PFSK-1 (cell line): ENCODE results near the gene CD300LB.

Experiments used
- FOXP2 ChIP-seq: optimal IDR thresholded peaks from 2 replicates; pipeline ENCODE3; 2011; ENCODE audit warnings: borderline replicate concordance, control low read depth, inconsistent platforms; ENCODE audit not compliant: insufficient read depth; ENCODE audit errors: extremely low read length, extremely low read depth
- POLR2AphosphoS5 ChIP-seq: IDR thresholded peaks from 2 replicates; pipeline ENCODE4 v1.6.1; 2012; ENCODE audit warnings: low read depth, mild to moderate bottlenecking, control low read depth, low read length, moderate library complexity
- SIN3A ChIP-seq: IDR thresholded peaks from 2 replicates; pipeline ENCODE4 v1.6.1; 2012; ENCODE audit warnings: mild to moderate bottlenecking, low read length, moderate library complexity, borderline replicate concordance; ENCODE audit not compliant: insufficient read depth
- TAF1 ChIP-seq: IDR thresholded peaks from 2 replicates; pipeline ENCODE4 v1.6.1; 2012; ENCODE audit warnings: low read length, control low read depth, borderline replicate concordance; ENCODE audit not compliant: insufficient read depth
- TF ChIP-seq, protein P1 (sequence below), 2 experiments: IDR thresholded peaks; 2 replicates each; pipeline versions ENCODE4 v1.6.1 to v1.8.0; 2011 to 2012; ENCODE audit warnings: low read depth in 2 of 2, low read length in 2 of 2, control low read depth in 1 of 2, inconsistent platforms in 1 of 2, mild to moderate bottlenecking in 1 of 2, moderate library complexity in 1 of 2; ENCODE audit not compliant: insufficient read depth in 1 of 2

The CD300LB gene

GRCh38 chr17:74508156-74508555 is 23.1 kb downstream of the CD300LB start:
- TF ChIP-seq, protein P1, sequence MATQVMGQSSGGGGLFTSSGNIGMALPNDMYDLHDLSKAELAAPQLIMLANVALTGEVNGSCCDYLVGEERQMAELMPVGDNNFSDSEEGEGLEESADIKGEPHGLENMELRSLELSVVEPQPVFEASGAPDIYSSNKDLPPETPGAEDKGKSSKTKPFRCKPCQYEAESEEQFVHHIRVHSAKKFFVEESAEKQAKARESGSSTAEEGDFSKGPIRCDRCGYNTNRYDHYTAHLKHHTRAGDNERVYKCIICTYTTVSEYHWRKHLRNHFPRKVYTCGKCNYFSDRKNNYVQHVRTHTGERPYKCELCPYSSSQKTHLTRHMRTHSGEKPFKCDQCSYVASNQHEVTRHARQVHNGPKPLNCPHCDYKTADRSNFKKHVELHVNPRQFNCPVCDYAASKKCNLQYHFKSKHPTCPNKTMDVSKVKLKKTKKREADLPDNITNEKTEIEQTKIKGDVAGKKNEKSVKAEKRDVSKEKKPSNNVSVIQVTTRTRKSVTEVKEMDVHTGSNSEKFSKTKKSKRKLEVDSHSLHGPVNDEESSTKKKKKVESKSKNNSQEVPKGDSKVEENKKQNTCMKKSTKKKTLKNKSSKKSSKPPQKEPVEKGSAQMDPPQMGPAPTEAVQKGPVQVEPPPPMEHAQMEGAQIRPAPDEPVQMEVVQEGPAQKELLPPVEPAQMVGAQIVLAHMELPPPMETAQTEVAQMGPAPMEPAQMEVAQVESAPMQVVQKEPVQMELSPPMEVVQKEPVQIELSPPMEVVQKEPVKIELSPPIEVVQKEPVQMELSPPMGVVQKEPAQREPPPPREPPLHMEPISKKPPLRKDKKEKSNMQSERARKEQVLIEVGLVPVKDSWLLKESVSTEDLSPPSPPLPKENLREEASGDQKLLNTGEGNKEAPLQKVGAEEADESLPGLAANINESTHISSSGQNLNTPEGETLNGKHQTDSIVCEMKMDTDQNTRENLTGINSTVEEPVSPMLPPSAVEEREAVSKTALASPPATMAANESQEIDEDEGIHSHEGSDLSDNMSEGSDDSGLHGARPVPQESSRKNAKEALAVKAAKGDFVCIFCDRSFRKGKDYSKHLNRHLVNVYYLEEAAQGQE (IDR thresholded peaks at IDR 0.05; ENCODE audit: insufficient read depth in 1 of 2, low read depth in 2 of 2, low read length in 2 of 2) = no peak
- TF ChIP-seq FOXP2 = no peak
- TF ChIP-seq TAF1 = no peak
- no peak for TF ChIP-seq SIN3A
- TF ChIP-seq POLR2AphosphoS5 = no peak

- no peak for TF ChIP-seq SIN3A
- TF ChIP-seq FOXP2 = no peak
- TF ChIP-seq, protein P1 (IDR thresholded peaks at IDR 0.05; ENCODE audit: insufficient read depth in 1 of 2, low read depth in 2 of 2, low read length in 2 of 2) = no peak
- no peak for TF ChIP-seq TAF1
These were observed 28.4 kb downstream of the CD300LB start for GRCh38 chr17:74502861-74503260.

DNA sequence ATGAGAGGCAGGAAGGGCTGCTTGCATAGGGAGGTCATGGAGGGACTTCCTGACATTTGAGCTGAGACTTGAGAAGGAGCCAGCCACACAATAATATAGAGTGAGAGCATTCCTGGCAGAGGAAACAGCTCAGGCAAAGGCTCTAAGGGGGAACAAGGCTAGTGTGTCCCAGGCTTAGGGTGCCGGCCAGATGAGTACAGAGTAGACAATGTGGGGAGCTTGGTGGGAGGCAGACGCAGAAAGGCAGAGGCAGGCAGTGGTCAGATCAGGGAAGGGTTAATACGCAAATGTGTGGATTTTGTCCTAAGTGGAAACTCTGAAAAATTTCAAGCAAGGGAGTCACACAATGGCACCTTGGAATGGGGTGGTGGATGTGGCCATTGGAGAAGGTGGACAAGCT is 31.3 kb downstream of the CD300LB start:
- TF ChIP-seq SIN3A (no peak), TAF1 (no peak), FOXP2 (no peak), POLR2AphosphoS5 (no peak)
- TF ChIP-seq, protein P1 (IDR thresholded peaks at IDR 0.05; ENCODE audit: insufficient read depth in 1 of 2, low read depth in 2 of 2, low read length in 2 of 2) = no peak

DNA sequence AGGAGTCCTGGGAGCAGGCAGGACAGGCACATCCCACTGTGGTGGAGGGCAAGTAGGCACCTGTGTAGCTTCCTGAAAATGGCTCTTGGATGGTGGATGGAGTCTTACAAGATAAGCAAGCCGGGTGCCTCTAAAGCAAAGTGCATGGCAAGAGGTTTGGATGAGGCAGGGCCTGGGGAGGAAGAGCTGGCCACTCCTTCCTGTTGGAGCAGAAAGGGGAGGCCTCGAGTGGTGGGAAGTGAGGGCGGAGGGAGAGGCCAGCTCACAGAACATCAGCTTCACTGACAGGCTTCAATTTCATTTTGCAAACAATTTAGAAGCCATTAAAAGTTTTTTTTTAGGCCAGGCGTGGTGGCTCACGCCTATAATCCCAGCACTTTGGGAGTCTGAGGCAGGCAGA is 33.8 kb downstream of the CD300LB start:
- TF ChIP-seq, protein P1 (IDR thresholded peaks at IDR 0.05; ENCODE audit: insufficient read depth in 1 of 2, low read depth in 2 of 2, low read length in 2 of 2) = no peak
- TF ChIP-seq POLR2AphosphoS5 = no peak

- TF ChIP-seq SIN3A (no peak), POLR2AphosphoS5 (no peak), FOXP2 (no peak), TAF1 (no peak)
- TF ChIP-seq, protein P1 (IDR thresholded peaks at IDR 0.05; ENCODE audit: insufficient read depth in 1 of 2, low read depth in 2 of 2, low read length in 2 of 2) = no peak
These were observed 37.9 kb downstream of the CD300LB start for GRCh38 chr17:74493331-74493833.
